Measurements from ENCODE around the gene CDC42SE1.

CDC42SE1 gene

GRCh38 chr1:151051356-151052009 lies 7.9 kb downstream of the CDC42SE1 start:
- DNase-seq (ENCODE audit: low read depth): no peak

- no peak for DNase-seq (ENCODE audit: low read depth)
Measured at GRCh38 chr1:151050051-151050688, 9.3 kb downstream of the CDC42SE1 start.

DNA sequence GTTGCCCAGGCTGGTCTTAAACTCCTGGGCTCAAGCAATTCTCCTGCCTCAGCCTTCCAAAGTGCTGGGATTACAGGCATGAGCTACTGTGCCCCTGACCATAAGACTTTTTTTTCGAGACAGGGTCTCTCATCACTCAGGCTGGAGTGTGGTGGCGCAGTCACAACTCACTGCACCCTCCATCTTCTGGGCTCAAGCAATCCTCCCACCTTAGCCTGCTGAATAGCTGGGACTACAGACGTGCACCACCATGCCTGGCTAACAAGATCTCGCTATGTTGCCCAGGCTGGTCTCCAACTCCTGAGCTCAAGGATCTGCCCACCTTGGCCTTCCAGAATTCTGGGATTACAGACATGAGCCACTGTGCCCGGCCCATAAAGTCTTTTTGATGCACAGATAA lies 10.0 kb downstream of the CDC42SE1 start:
- DNase-seq (ENCODE audit: low read depth): no peak

DNA sequence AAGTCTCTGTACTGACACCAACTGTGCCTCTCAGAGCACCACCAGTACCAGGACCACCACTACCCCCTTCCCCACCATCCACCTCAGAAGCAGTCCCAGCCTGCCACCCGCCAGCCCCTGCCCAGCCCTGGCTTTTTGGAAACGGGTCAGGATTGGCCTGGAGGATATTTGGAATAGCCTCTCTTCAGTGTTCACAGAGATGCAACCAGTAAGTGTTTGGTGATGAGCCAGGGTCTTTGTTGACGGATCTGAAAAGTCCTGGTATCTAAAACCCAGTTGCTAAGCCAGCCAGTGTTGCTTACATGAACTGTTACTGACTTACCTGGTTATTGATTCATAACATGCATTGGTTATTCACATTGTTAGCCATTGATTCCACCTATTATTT lies 10.8 kb downstream of the CDC42SE1 start:
- DNase-seq (ENCODE audit: low read depth): no peak

DNA sequence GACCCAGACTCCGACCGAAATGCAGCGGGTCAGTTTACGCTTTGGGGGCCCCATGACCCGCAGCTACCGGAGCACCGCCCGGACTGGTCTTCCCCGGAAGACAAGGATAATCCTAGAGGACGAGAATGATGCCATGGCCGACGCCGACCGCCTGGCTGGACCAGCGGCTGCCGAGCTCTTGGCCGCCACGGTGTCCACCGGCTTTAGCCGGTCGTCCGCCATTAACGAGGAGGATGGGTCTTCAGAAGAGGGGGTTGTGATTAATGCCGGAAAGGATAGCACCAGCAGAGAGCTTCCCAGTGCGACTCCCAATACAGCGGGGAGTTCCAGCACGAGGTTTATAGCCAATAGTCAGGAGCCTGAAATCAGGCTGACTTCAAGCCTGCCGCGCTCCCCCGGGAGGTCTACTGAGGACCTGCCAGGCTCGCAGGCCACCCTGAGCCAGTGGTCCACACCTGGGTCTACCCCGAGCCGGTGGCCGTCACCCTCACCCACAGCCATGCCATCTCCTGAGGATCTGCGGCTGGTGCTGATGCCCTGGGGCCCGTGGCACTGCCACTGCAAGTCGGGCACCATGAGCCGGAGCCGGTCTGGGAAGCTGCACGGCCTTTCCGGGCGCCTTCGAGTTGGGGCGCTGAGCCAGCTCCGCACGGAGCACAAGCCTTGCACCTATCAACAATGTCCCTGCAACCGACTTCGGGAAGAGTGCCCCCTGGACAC lies 11.3 kb downstream of the CDC42SE1 start:
- peak; percentile 56 for DNase-seq (ENCODE audit: low read depth)

DNA sequence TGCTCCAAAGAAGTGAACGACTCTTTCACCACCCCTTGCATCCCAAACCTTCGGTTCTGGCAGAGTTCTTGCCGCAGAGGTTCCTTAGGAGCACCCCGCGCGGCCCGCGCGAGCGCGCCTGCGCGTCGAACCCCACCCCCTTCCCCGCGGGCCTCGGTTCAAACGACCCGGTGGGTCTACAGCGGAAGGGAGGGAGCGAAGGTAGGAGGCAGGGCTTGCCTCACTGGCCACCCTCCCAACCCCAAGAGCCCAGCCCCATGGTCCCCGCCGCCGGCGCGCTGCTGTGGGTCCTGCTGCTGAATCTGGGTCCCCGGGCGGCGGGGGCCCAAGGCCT lies 11.9 kb downstream of the CDC42SE1 start, which contains the start of gene C1orf56:
Gene C1orf56, plus strand, starts transcription at position 161 of the 334 bp plus-strand sequence. Its CDS starts 97 bp downstream, at position 258.
- DNase-seq (ENCODE audit: low read depth): peak; percentile 69

DNA sequence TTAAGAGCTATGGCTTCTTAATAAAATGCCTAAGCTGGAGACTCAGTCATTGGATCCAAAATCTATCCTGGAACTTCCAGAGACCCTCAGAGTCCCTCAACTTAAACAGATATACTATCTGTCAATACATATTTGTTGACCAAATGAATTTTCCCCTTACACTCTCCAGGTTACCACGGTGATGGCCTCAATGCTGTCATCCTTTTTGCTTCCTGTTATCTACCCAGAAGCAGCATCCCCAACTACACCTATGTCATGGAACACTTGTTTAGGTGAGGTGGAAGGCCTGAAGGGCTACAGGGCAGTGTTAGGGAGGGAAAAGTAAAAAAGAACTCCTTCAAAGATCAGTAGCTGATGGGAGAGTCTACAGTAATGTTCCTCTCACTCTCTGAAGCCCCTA lies 16.3 kb downstream of the CDC42SE1 start:
- no peak for DNase-seq (ENCODE audit: low read depth)

DNA sequence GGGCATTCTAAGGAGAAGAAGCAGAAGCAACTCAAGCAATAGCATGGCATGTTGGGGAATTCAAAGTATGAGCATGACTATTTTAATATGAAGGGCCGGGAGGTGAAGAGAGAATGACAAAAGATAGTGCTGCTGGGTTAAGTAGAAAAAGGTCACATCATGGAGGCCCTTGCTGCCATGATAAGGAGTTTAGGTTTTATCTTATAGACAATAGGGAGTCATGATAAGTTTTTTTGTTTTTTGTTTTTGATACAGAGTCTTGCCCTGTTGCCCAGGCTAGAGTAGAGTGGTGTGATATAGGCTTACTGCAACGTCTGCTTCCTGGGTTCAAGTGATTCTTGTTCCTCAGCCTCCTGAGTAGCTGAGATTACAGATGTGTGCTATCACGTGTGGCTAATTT lies 19.9 kb downstream of the CDC42SE1 start:
- DNase-seq (ENCODE audit: low read depth): no peak

DNA sequence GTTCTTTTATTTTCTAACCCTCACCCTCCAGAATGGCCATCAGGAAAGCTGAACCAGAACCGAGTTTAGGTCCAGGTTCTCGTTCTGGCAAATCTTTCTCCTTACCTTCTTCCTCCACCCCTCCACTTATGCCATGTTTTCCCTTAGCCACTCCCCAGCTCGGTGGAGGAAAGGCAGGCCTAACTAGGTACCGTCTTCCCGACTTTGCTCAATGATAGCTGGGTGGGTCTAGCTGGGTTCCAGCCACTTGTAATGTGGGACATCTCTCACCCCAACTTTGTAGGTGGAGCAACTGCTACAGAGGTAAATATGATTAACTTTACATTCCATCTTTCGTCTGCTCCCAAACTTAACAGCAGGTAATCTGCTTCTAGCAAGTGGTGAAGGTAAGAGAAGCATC lies 22.4 kb downstream of the CDC42SE1 start:
- no peak for DNase-seq (ENCODE audit: low read depth)

GRCh38 chr1:151036356-151036755 lies 23.1 kb downstream of the CDC42SE1 start, which contains the start of gene BNIPL:
BNIPL (plus strand) TSS chr1:151036586; CDS start chr1:151036726, 140 bp downstream.
- no peak for DNase-seq (ENCODE audit: low read depth)

DNA sequence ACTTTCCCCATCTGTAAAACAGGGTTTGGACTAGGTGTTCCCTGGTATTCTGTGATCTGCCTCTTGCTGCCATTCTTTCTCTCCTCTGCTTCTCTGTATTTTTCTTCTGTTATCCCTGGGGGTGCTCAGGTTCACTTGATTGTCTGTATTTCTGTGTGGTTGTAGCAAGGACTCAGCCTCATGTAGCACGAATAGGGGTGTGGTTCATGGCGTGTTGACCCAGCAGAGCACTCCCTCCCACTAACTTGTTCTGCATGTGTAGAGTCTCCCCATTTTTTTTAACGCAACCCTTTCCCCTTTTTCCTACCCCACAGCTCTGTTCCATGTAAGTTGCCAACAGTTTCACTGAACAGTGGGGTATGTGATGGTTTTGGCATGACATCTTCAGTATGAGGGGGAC lies 24.3 kb downstream of the CDC42SE1 start:
- no peak for DNase-seq (ENCODE audit: low read depth)

DNA sequence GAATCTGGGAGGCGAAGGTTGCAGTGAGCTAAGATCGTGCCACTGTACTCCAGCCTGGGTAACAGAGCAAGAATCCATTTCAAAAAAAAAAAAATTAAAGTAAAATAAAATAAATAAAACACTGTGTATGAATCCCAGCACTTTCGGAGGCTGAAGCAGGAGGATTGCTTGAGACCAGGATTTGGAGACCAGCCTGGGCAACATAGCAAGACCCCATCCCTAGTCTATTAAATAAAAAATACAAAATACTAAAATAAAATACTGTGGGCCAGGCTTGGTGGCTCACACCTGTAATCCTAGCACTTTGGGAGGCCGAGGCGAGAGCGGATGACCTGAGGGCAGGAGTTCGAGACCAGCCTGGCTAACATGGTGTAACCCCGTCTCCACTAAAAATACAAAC lies 27.3 kb downstream of the CDC42SE1 start:
- DNase-seq (ENCODE audit: low read depth): no peak

GRCh38 chr1:151026460-151026859 lies 33.0 kb downstream of the CDC42SE1 start:
- DNase-seq (ENCODE audit: low read depth): no peak

DNA sequence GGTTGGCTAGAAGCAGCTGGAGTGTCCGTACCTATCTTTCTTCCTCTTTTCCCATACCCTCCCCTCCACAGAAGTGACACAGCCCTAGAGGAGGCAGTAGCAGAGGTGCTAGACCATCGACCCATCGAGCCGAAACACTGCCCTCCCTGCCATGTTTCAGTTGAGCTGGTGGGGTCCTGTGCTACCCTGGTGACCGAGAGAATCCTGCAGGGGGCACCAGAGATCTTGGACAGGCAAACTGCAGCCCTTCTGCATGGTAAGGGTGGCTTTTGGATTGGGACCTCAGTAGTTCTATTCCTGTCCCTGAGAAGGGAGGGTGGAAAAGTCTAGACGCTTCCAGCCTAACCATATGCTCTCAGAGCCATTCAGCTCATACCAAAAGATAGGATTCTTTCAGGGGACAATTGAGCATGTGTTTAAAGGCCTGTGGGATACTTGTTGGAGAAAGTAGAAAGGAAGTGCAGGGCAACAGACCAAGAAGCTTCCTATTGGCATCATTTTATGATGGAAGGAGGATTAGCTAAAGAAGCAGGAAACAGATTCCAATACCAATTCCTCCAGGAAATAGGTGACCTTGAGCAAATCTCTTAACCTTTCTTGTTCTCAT lies 34.8 kb downstream of the CDC42SE1 start:
- peak; percentile 42 for DNase-seq (ENCODE audit: low read depth)

DNA sequence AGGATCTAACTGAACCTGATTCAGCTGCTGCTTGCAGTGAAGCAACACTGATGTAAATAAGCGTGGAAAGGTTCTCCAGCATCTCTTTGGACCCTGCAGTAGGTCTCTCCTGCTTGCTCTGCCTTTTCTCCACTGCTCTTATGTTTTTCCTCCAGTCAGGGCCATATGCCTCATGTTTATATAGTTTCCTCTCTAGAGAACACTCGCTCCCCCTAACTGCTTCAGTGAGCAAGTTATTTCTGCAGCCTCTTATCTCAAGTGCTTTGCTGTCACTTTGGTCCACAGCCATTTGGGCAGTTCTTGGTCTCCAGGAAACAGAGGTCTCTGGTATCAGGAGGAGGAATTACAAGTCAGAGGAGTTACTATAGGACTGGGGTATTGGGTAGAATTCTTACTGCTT lies 45.9 kb downstream of the CDC42SE1 start:
- DNase-seq (ENCODE audit: low read depth): no peak

DNA sequence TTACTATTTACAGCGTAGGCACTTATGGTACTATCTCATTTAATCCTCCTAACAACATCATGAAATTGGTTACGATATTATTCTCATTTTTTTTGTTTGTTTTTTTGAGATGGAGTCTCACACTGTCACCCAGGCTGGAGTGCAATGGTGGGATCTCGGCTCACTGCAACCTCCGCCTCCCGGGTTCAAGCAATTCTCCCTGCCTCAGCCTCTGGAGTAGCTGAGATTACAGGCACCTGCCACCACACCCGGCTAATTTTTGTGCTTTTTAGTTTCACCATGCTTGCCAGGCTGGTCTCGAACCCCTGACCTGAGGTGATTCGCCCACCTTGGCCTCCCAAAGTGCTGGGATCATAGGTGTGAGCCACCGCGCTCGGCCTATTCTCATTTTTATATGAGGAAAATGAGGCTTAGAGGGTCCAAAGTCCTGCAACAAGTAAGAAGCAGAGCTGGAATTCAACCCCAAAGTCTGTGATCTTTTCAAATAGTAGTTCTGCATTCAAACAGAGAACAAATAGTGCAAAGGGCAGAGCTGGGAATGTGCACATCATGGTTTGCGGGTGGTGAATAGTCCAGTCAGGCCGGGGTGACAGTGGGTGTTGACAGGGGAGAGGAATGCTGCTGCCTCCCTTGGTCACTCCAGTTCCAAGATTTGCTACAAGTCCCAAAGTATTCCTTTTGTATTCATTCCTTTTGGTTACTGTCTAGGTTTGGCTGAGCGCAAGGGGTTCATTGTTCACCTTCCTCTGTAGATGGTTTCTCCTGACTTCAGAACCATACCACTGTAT lies 46.5 kb downstream of the CDC42SE1 start:
- DNase-seq (ENCODE audit: low read depth): no peak

DNA sequence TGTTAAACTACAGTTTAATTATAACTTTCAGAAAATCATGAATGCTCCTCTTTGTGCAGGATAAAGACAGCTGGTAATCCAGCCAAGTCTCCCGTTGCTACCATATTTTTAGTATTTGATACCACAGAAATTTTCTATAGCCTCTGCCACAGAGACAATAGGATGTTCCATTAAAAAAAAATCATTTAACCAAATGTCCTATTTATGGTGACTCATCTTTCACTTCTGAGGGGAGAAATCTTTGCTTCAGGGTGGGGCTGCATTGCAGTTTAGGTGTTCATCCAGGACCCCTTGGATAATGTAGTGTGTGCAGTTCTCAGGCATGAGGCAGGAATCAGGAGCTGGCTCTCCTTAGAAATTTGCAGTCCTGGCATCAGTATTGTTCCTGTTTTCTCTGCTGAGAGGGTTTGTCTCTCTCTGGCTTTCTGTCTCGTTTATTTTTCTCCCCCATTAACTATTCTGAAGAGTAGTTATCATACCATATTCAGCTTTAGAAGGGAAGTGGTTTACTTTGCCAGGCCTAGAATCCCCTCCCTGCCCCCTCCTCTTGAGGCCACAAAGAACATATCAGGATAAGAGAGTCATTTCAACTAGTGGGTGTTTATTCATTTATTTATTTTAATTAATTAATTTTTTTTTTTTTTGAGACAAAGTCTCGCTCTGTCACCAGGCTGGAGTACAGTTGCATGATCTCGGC lies 48.1 kb downstream of the CDC42SE1 start:
- no peak for DNase-seq (ENCODE audit: low read depth)

- no peak for DNase-seq (ENCODE audit: low read depth)
Measured at GRCh38 chr1:151010346-151010726, 49.1 kb downstream of the CDC42SE1 start.

GRCh38 chr1:151009674-151010345 lies 49.6 kb downstream of the CDC42SE1 start:
- DNase-seq (ENCODE audit: low read depth): no peak

GRCh38 chr1:151009206-151009587 lies 50.2 kb downstream of the CDC42SE1 start:
- DNase-seq (ENCODE audit: low read depth): no peak
